PC-3 (cell line): ENCODE results near the gene PPEF2. TPM values are rescaled to one million over a fixed set of nuclear protein-coding genes. Genes with fewer than 3 reads are reported as not detected.
A peak's percentile ranks its signal among the peaks of the same experiment; 100 is the strongest.

Experiments used
- ATAC-seq: fragments of 200-7000 bp; cut with Tn5 transposase; 2 replicates; pipeline ENCODE4 v1.9.1; 2020; ENCODE audit warnings: mild to moderate bottlenecking, moderate library complexity
- BruUV-seq: library from RNA; stranded (reverse); fragments of 400-500 nt; replicated peaks from 2 replicates; lab custom pipeline; 2021; lab: Mats Ljungman, UMichigan
- CTCF ChIA-PET: fragments of 300-600 bp; sonication (Branson Sonifier 250); formaldehyde crosslinking; loops from one replicate; lab custom pipeline; 2022; ENCODE audit warnings: antibody characterized with exemption; lab: Charles Lee
- POLR2A ChIA-PET: fragments of 300-600 bp; sonication (Branson Sonifier 250); formaldehyde crosslinking; loops from one replicate; lab custom pipeline; 2022; ENCODE audit warnings: antibody characterized with exemption; ENCODE audit not compliant: unreplicated experiment; lab: Charles Lee
- DNase-seq: peaks from one replicate; pipeline ENCODE4 v3.0.0-alpha.2; 2015
- H2AFZ ChIP-seq: fragments of 300-600 bp; sonication (generic); 2 replicates; pipeline ENCODE4 v1.6.0; 2016; ENCODE audit warnings: antibody characterized with exemption, low read length
- H3F3A ChIP-seq: fragments of 300-600 bp; sonication (generic); one replicate; pipeline ENCODE4 v1.6.0; 2017; ENCODE audit warnings: antibody characterized with exemption, low read length, control low read depth, mild to moderate bottlenecking; ENCODE audit not compliant: unreplicated experiment
- H3K27ac ChIP-seq: fragments of 300-600 bp; sonication (generic); 2 replicates; pipeline ENCODE4 v1.5.1; 2016; ENCODE audit warnings: mild to moderate bottlenecking, low read length
- H3K27me3 ChIP-seq: fragments of 300-600 bp; sonication (generic); 2 replicates; pipeline ENCODE4 v1.6.1; 2016; ENCODE audit warnings: low read length, mixed read lengths
- H3K36me3 ChIP-seq: fragments of 300-600 bp; sonication (generic); 2 replicates; pipeline ENCODE4 v1.6.1; 2016; ENCODE audit warnings: low read depth, mixed run types, low read length, mixed read lengths
- H3K4me1 ChIP-seq: fragments of 300-600 bp; sonication (generic); 2 replicates; pipeline ENCODE4 v1.5.1; 2016; ENCODE audit warnings: low read length; ENCODE audit not compliant: insufficient read depth
- H3K4me2 ChIP-seq: fragments of 300-600 bp; sonication (generic); 2 replicates; pipeline ENCODE4 v1.6.0; 2016; ENCODE audit warnings: low read length
- H3K4me3 ChIP-seq: fragments of 300-600 bp; sonication (generic); 2 replicates; pipeline ENCODE4 v1.5.1; 2016; ENCODE audit warnings: mild to moderate bottlenecking, low read length, mixed read lengths
- H3K79me2 ChIP-seq: fragments of 300-600 bp; sonication (generic); 2 replicates; pipeline ENCODE4 v1.6.1; 2017; ENCODE audit warnings: low read length, mixed read lengths
- H3K9ac ChIP-seq: fragments of 300-600 bp; sonication (generic); 2 replicates; pipeline ENCODE4 v1.6.0; 2016; ENCODE audit warnings: mild to moderate bottlenecking, low read length
- H3K9me2 ChIP-seq: fragments of 300-600 bp; sonication (generic); replicated peaks from 2 replicates; pipeline ENCODE4 v1.6.1; 2016; ENCODE audit warnings: mixed run types, low read length, mixed read lengths
- H3K9me3 ChIP-seq: fragments of 300-600 bp; sonication (generic); 2 replicates; pipeline ENCODE4 v1.6.1; 2016; ENCODE audit warnings: low read length, mixed read lengths
- H4K20me1 ChIP-seq: fragments of 300-600 bp; sonication (generic); 2 replicates; pipeline ENCODE4 v1.6.1; 2016; ENCODE audit warnings: low read length, mixed read lengths
- EZH2 ChIP-seq: fragments of 300-600 bp; sonication (generic); IDR thresholded peaks from one replicate; pipeline ENCODE4 v1.6.1; 2017; ENCODE audit warnings: antibody characterized with exemption, mild to moderate bottlenecking, low read length; ENCODE audit not compliant: unreplicated experiment
- EZH2phosphoT487 ChIP-seq: fragments of 300-600 bp; sonication (generic); IDR thresholded peaks from 2 replicates; pipeline ENCODE4 v1.6.1; 2018; ENCODE audit warnings: mild to moderate bottlenecking, antibody characterized with exemption, low read length, borderline replicate concordance
- intact Hi-C: fragments of 100-400 bp; cut with micrococcal nuclease; formaldehyde crosslinking; loops from 2 replicates; pipeline ENCODE4 v1.9.0; 2023
- total RNA-seq: library from RNA; depleted of rRNA; stranded (reverse); fragments of >200 nt; gene quantifications from 2 replicates; pipeline ENCODE4 v1.2.3, GENCODE V29; 2014
- TF ChIP-seq, protein P1 (sequence below): fragments of 300-600 bp; sonication (generic); conservative IDR thresholded peaks from 2 replicates; pipeline ENCODE4 v1.5.1; 2017; ENCODE audit warnings: antibody characterized with exemption, low read depth, mild to moderate bottlenecking, low read length

Gene PPEF2
- total RNA-seq, 1 experiment from 2014 or later, result 0.04 TPM

GRCh38 chr4:75898536-75898935 lies 3.7 kb downstream of the PPEF2 start:
- Histone ChIP-seq H3F3A (no peaks in the 10 kb centered on the region), H3K9me2 (no peaks in the 10 kb centered on the region), H3K27me3 (no peaks in the 10 kb centered on the region), H3K36me3 (no peaks in the 10 kb centered on the region), H4K20me1 (no peaks in the 10 kb centered on the region), H3K4me1 (0 out of 2 replicates have a peak, but pooled peaks cover 5% of the 10 kb centered on the region), H3K9ac (no peak overlapping the region), H3K4me2 (no peak overlapping the region), H2AFZ (no peak overlapping the region), H3K79me2 (no peaks in the 10 kb centered on the region), H3K9me3 (no peaks in the 10 kb centered on the region), H3K27ac (no peak overlapping the region), H3K4me3 (no peak overlapping the region)
- POLR2A ChIA-PET, result no interaction called here
- TF ChIP-seq, protein P1, sequence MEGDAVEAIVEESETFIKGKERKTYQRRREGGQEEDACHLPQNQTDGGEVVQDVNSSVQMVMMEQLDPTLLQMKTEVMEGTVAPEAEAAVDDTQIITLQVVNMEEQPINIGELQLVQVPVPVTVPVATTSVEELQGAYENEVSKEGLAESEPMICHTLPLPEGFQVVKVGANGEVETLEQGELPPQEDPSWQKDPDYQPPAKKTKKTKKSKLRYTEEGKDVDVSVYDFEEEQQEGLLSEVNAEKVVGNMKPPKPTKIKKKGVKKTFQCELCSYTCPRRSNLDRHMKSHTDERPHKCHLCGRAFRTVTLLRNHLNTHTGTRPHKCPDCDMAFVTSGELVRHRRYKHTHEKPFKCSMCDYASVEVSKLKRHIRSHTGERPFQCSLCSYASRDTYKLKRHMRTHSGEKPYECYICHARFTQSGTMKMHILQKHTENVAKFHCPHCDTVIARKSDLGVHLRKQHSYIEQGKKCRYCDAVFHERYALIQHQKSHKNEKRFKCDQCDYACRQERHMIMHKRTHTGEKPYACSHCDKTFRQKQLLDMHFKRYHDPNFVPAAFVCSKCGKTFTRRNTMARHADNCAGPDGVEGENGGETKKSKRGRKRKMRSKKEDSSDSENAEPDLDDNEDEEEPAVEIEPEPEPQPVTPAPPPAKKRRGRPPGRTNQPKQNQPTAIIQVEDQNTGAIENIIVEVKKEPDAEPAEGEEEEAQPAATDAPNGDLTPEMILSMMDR, result no peak
- TF ChIP-seq EZH2 (no peak), EZH2phosphoT487 (no peak)
- BruUV-seq, result no TSS peak
- DNase-seq (no peak), ATAC-seq (no peak)
- intact Hi-C loops, result no loop called here
- CTCF ChIA-PET, result no interaction called here

DNA sequence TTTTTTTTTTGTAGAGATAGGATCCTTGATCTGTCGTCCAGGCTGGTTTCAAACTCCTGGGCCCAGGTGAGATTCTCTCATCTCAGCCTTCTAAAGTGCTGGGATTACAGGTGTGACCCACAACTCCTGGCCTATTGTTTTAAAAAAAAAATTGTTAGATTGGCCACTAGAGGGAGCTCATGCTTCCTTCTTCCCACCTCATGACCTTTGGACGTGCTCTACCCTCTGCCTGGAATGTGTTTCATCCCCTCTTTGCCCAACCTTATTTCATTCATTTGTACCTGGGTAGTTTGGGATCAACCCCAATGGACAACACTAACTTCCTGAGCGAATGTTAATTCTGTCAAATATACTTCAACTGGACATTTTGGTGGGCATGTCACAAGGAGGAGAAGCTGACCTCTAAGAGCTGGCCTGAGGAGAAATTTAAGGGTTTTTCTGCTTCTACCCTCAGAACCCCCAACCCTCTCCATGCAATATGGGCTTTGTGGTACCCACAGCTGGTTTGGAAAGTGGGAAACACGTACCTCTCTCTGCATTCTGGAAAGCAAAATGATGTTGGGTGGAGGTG lies 6.4 kb downstream of the PPEF2 start:
- no peak overlapping the region for H3K9ac ChIP-seq
- ChIA-PET CTCF (interaction anchor here (0.6 kb wide), 3 partner anchors 45 to 962 kb away, joined by 3 to 6 read pairs (median 4); no protein-coding TSS in a partner anchor), POLR2A (no interaction called here)
- no peaks in the 10 kb centered on the region for H4K20me1 ChIP-seq
- no peaks in the 10 kb centered on the region for H3K27me3 ChIP-seq
- peak; percentile 51; the same call in 1 of the 2 replicates for ATAC-seq
- H3K9me2 ChIP-seq, result no peaks in the 10 kb centered on the region
- no peak overlapping the region for H3K27ac ChIP-seq
- intact Hi-C loops, result no loop called here
- BruUV-seq, result no TSS peak
- peak; percentile 31 for DNase-seq
- no peak overlapping the region for H2AFZ ChIP-seq
- no peaks in the 10 kb centered on the region for H3F3A ChIP-seq
- H3K9me3 ChIP-seq, result no peaks in the 10 kb centered on the region
- no peaks in the 10 kb centered on the region for H3K79me2 ChIP-seq
- H3K4me2 ChIP-seq, result no peak overlapping the region
- no peaks in the 10 kb centered on the region for H3K36me3 ChIP-seq
- H3K4me3 ChIP-seq, result no peak overlapping the region
- H3K4me1 ChIP-seq, result 0 out of 2 replicates have a peak, but pooled peaks cover 5% of the 10 kb centered on the region
- no peak for TF ChIP-seq EZH2phosphoT487
- no peak for TF ChIP-seq EZH2
- TF ChIP-seq, protein P1, result peak; percentile 67

DNA sequence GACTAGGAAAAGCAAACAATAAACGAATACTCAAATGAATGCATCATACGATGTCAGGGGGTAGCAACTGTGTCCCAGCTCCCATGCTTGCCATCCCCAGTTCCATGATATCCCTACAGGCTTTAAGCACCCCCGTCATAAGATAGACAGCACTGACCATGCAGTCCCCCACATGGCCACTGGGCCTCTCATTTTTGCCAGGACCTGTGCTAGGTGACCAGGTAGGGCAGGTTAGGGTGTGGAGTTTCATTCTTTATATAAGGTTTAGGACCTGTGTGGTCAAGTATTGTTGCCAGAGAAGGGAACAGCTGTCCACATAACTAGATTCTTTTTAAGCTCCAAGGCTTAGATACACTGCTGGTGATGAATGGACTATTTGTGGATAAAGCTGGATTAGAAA lies 9.7 kb downstream of the PPEF2 start:
- Histone ChIP-seq H3K79me2 (no peaks in the 10 kb centered on the region), H3K36me3 (no peaks in the 10 kb centered on the region), H3K4me3 (no peak overlapping the region), H4K20me1 (no peaks in the 10 kb centered on the region), H3K9me3 (no peaks in the 10 kb centered on the region), H3K9ac (no peak overlapping the region), H3K4me1 (no peaks in the 10 kb centered on the region), H3F3A (no peaks in the 10 kb centered on the region), H3K9me2 (no peaks in the 10 kb centered on the region), H3K27ac (no peak overlapping the region), H3K27me3 (no peaks in the 10 kb centered on the region), H2AFZ (no peak overlapping the region), H3K4me2 (no peak overlapping the region)
- peak; percentile 62 for ATAC-seq
- ChIA-PET POLR2A (no interaction called here), CTCF (no interaction called here)
- peak; percentile 11 for DNase-seq
- BruUV-seq, result no TSS peak
- intact Hi-C loops, result no loop called here
- TF ChIP-seq EZH2phosphoT487, result no peak
- TF ChIP-seq, protein P1, result peak; percentile 35; the same call in 1 of the 2 replicates
